ENCODE results near the gene CCDC87.
"Not testable (repeated sequence)": the region's sequence is repeated elsewhere in the genome, so short reads cannot be mapped to it uniquely, and the experiment has no call there.

CCDC87 gene

DNA sequence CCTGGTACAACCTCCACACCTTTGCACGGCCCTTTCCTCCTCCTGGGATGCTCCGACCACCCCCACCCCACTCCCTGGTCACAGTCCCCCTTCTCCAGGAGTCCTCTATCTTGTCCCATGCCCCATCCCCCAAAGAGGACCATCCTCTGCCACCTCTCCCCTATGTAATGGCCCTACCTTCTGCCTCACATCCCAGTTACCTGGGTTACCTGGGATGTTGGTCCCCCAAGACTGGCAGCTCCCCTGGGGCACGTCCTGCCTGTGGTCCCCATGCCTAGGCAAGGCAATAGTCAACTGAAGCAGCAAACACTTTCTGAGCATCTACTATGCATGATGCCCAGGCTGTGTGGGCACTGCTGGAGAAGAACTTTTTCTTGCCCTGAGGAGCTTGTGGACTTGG, 37.4 kb downstream of the CCDC87 start:
- DNase-seq (ENCODE audit: low read depth, low spot score): no peak

GRCh38 chr11:66554602-66555001, 38.3 kb downstream of the CCDC87 start:
- no peak for DNase-seq (ENCODE audit: low read depth, low spot score)

- DNase-seq (ENCODE audit: low read depth, low spot score): no peak
These were observed 42.0 kb downstream of the CCDC87 start for GRCh38 chr11:66550887-66551286.

DNA sequence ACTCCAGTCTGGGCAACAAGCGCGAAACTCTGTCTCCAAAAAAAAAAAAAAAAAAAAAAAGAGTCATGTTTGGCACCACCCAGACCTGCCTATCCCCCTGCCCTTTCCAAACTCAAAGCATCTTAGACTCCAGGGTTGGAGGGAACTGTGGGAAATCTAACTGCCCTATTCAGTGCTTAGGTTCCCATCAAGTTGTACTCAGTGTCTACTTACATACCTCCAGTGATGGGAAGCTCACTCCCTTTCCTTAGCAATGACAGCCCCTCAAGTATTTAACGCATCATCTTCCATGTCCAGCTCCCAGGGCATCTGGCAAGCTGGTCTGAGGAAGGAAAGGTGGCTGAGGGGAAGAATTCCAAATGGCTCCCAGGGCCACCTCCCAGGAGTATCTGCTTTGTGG, 43.2 kb downstream of the CCDC87 start:
- no peak for DNase-seq (ENCODE audit: low read depth, low spot score)

DNA sequence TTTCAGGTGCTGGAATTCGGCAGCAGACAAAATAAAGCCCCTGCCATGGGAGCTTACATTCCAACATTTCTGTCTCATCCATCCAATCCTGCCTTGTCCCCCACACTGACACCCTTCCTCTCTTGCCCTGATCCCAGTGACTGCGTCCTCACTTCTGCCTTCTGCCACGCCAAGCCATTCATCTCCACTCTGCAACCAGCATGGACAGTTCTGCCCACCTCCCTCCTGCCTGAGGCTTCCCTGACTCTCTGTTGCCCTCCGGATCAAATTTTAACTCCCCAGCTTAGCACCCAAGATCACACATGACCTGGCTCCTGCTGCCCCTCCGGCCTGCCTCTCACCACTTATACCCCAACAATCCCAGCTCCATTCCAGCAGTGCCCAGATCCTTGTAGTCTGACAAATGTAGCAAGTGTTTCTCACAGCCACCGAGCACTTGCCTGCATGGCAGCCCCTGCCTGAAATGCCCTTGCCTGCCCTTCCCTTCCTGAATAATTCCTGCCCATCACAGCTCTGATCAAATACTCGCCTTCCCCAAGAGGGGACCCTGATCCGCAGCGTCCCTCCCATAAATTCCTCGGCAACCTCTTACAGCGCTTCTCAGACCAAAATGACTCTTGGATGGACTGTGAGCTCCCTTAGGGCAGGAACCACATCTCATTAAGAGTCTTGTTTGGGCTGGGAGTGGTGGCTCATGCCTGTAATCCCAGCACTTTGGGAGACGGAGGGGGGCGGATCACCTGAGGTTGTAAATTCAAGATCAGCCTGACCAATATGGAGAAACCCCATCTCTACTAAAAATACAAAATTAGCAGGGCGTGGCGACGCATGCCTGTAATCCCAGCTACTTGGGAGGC, 43.9 kb downstream of the CCDC87 start:
- DNase-seq (ENCODE audit: low read depth, low spot score): peak; percentile 74

GRCh38 chr11:66548041-66548440, 44.8 kb downstream of the CCDC87 start:
- DNase-seq (ENCODE audit: low read depth, low spot score): no peak

GRCh38 chr11:66547662-66548009, 45.2 kb downstream of the CCDC87 start:
- no peak for DNase-seq (ENCODE audit: low read depth, low spot score)

DNA sequence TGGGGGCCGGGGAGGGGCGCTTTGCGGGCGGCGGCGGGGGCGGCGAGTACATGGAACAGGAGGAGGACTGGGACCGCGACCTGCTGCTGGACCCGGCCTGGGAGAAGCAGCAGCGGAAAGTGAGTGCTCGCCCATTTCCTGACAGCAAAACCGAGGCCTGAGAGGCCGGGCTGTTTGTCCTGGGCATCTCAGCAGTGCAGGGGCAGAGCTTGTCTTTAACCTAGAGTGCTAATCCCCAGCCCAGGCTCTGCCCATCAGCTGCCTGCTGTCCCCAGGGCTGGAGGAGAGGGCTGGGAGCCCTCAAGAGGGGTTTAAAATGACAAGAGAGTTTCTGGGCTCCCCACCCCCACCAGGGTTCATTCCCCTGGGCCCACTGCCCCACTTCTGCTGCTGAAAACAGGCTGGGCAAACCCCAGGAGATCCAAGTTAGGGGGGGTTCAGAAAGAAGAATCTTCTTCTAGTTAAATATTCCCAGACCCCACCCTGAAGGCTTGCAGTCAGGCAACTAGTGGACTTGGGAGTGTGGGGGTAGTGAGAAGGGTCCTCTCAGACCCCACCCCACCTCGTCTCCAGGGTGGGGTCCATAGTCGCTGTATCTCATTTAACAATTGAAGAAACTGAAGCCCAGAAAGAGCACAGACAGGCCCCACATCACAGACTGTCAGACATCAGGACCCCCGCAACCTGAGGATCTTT, 45.7 kb downstream of the CCDC87 start:
- no peak for DNase-seq (ENCODE audit: low read depth, low spot score)

DNA sequence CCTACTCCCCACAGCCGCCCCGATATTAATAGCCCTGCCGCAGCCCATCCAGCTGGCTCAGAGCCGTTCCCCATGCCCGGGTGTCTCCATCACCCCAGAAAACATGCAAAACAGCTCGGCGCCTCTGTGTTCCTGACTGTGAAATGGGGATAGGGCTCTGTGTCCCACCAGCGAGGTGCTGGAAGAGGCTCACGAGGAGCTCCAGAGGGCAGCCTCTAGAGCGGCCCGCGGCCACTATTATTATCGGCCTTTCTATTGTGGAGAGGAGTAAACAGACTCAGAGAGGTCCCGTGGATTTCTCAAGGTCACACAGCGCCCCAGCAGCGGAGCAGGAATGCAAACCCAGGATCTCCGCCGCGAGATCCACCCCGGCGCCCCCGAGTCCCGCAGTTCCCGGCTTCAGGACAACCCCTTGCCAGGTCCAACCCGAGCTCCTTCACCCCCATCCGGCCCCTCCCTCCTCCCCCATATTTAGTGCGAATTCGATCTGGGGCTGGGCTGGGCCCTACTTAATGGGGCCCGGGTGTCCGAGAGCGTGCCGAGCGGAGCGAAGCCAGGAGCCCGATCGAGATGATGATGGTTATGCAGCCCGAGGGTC, 46.4 kb downstream of the CCDC87 start, which contains the start of gene ACTN3:
Gene ACTN3, plus strand, starts transcription at position 536 of the 598 bp plus-strand sequence. Its CDS starts 35 bp downstream, at position 571.
- DNase-seq (ENCODE audit: low read depth, low spot score): no peak

DNA sequence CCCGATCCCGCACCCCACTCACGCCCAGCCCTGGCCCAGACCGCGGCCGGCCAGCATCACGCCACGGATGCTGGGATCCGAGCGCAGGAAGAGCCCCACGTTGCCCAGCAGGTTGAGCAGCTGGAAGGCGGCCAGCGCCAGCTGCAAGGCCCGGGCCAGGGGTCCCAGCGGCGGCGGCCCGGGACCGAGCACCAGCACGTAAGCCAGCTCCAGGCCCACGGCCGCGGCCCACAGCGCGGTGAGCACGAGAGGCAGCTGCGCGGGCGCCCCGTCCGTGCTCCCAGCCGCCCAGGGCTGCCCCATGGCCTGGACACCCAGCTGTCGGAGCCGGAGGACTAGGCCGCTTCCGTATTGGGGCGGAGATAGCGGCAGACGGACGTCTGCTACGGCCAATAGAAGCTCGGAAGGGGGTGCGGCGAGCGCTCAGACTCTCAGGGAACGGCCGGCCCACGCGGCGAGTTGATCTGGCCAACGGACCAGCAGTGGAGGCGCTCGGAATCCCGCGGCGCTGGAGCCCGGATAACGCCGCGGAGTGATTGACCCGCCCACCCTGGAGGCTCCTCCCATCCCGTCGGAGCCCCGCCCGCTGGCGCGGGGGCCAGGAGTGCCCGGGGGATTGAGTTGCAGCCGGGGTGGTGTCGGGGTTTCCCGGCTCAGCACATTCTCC, 47.0 kb downstream of the CCDC87 start, which contains the start of gene ZDHHC24:
Gene ZDHHC24, minus strand, starts transcription at position 348 of the 667 bp plus-strand sequence. Its CDS starts 45 bp downstream, at position 303.
- peak; percentile 97 for DNase-seq (ENCODE audit: low read depth, low spot score)

- not testable (repeated sequence) for DNase-seq (ENCODE audit: low read depth, low spot score)
These were observed 47.9 kb downstream of the CCDC87 start for GRCh38 chr11:66544952-66545351.

GRCh38 chr11:66543263-66544107, 49.4 kb downstream of the CCDC87 start:
- DNase-seq (ENCODE audit: low read depth, low spot score): peak; percentile 81

DNA sequence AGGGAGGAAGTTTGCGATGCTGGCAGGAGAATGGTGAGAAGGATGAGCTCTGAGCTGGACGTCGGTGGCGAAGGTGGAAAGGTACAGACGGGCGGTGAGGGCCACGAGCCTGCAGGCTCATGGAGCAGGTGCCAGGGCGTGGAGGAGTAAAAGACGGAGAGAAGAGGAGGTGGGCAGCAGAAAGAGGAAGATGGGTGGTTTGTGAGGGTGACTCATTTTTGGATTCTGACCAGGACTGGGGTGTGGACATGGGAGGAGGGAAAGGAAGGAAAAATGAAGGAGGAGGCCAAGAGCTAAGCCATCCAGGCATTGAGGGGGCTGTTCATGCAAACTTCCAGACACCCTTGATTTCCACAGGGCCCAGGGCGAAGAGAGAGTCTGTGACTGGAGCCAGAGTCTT, 50.5 kb downstream of the CCDC87 start:
- no peak for DNase-seq (ENCODE audit: low read depth, low spot score)

DNA sequence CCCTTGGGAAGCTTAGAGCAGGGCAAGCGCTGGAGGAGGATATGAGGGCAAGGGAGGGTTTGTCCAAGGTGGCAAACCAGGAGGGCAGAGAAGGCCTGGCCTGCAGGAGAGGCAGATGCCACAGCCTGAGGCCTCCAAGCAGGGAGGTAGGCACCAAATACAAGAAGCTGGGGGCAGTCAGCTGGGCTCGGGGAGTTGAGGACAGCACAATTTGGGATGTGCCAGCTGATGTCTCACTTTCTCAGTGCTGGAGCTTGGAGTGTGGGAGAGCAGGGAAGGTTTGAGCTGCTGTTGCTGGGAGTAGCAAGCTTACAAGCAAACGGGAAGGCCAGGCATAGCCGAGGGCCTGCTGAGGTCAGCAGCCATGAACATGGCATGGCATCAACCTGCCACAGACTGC, 51.0 kb downstream of the CCDC87 start:
- no peak for DNase-seq (ENCODE audit: low read depth, low spot score)

GRCh38 chr11:66540598-66540997, 52.3 kb downstream of the CCDC87 start:
- DNase-seq (ENCODE audit: low read depth, low spot score): not testable (repeated sequence)
